SIG-M5 (cell line): ENCODE results near the gene DDHD1.

Experiments used
- DNase-seq: peaks from one replicate; lab custom pipeline; 2025; lab: John Stamatoyannopoulos, UW

The DDHD1 gene

DNA sequence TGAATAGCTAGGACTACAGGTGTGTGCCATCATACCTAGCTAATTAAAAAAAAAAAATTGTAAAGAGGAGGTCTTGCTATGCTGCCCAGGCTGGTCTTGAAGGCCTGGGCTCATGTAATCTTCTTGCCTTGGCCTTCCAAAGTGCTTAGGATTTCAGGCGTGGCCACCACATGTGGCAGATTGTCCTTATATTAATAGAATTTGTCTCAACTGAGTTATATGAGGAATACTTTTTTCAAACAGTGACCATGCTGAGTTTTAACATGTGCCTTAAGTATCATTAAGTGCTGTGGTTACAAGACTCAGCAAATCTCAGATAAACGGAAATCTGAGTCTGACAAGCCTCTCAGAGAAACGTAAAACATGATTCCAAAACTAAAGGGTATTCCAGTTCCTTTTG, 119.1 kb downstream of the DDHD1 start:
- no peak for DNase-seq

DNA sequence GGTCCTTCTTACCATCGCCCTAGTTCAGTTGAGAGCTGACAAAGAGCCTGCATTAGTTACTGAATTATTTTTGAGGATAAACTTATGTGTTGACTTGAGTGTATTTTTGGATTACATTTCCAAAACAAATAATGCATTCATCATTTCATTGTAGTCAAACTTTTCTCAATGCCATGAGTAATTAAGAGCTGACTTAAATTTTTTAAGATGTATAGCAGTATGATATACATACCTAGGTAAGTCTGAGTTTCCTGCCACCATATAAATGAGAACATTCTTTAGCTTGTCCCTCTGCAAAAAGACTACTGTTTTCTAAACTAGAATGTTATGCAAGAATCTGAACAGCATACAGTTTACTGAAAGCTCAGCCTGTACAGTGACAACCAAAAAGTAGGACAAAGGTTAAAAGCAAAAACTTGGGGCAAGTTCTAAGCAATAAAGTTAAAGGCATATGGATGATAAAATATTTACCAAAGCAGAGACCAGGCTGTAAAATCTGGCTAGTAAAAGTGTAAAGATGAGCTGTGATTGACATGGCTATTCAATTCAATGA, 120.2 kb downstream of the DDHD1 start:
- no peak for DNase-seq

DNA sequence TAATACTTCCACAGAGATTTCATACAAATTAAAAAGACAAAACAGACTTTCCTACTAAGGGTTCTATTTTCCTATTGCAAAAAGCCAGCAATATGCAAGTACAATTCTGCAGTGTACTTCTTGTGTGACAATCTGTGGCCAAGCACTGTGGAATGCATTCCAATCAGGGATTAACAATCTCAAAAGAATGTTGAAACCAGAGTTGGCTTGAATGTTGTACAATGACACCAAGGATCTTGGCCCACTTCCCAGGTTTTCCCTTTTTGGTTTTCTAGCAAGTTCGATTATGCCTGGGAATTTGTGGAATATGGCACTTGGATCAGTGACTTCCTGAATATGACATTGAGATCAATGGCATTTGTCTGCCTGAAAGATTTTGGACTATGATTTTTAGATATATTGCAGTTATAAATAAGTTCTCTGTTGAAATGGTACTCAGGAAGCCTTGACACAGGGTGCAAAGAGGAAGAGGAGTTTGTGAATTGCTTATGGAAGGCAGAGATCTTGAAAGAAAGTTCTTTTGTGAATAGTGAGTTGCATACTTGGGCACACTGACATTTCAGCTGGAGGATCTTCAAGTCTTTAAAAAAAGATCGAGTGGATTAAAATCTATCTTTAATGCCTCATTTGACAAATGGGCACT, 120.8 kb downstream of the DDHD1 start:
- no peak for DNase-seq

DNA sequence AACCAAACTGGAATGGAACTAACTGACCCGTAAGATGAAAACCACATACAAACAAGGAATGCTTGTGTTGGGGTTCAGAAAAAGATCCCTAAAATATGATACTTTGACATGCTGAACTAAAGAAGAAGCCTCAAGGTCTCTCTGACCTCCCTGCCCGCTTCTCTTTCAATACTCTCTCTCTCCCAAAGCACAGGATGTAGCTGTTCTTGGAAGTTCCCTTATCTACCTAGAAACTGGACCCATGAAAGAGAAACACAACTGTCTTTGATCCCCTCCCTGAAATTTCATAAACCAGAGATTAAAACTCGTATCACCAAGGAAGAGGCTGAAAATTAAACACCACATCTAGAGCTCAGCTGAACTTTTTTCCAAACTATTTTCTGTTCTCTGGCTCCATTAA, 125.6 kb downstream of the DDHD1 start:
- DNase-seq = no peak

DNA sequence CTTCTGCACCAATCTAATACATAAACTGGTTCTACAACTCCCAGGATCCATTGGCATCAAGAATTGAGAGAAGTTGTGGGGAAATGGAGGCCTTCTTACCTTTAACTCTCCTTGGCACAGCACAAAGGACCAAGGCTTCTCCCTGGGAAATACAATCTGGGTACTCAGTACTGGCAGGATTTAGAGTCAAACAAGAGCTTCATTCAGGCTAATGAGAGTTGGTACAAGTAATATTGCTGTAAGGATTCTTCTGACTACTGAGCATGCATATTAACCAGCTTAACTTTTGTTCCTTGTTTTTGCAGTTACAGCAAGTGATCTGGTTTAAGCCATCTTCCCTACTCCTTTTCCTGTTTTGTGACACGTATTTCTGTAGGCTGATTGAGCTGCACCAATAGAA, 126.1 kb downstream of the DDHD1 start:
- no peak for DNase-seq

DNA sequence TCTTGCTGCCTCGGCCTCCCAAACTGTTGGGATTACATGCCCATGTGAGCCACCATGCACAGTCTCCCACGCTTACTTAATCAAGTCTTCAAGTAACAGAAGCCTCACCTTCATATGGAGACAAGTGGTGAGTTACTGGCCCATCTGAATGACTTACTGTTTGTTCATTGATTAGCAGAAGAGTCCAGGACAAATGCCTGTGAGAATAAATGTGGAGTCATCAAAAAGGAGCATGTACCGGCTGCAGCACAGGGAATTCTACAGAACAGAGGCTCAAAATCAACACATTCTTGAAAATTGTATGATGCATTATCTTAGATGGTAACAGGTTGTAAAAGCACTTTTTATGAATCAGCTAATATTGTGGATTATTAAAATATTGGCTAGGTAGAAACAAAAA, 129.8 kb downstream of the DDHD1 start:
- DNase-seq = no peak

DNA sequence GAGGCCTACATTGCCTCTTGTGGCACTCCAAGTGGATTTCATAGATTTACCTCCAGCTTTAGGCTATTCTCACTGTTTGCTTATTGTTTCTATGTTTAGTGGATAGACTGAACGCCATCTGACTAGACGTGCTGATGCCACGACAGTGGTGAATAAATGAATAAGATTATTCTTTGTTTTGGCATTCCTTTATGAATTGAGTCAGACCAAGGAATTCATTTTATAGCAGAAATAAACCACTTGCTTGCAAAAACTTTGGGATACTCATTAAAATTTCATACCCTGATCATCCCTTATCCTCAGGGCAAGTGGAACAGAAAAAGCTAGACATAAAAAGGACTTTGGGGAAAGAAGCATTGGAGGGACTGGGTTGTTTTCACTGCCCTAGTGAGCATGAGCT, 130.5 kb downstream of the DDHD1 start:
- no peak for DNase-seq

DNA sequence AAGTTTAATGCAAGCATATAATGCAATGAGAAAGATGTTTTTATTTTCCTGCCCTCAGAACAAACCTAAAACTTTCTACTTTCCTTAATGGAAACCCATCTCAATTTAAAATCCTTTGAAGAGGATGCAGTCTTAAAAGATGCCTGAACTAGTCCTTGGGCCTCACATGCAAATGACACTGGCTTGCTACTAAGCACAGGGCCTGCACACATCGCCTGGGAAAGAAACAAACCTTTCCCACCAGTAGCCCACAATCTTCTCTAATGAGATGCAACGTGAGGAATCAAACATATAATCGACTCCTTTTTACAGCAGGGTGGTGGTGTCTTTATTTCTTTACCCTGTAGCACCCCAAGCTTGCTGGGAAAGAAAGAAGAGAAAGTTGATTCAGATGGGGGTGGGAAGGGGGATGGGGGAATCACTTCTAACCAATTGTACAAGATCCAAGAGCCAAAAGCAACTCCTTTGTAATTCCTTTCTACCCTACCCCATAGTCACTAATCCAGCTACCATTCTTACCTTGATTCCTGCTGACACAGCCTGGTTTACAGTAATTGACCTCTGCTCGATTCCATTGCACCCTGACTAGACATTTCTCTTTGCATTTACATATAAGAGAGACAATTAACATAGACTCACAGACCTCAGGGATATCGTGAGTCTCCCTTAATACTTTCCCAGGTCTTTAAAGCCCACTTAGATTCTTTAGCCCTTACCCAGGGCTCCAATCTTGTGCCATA, 132.8 kb downstream of the DDHD1 start:
- no peak for DNase-seq

DNA sequence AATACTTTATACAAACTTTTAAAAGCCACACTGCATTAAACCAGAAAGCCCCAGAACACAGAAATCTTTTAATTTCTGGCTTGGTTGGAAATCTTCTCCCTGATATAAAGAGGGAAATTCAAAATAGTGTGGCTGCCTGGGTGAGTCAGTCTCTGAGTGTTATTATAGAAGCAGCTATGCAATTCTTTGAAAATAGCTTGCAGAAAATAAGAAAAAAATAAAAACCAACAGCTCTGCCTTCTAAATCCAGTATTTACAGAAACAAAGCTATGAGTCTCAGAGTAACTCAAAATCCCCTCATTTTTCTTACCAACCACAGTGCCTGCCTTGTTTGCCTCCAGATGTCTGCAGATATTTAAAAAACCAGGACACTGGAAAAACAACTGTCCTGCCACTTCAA, 133.7 kb downstream of the DDHD1 start:
- no peak for DNase-seq

DNA sequence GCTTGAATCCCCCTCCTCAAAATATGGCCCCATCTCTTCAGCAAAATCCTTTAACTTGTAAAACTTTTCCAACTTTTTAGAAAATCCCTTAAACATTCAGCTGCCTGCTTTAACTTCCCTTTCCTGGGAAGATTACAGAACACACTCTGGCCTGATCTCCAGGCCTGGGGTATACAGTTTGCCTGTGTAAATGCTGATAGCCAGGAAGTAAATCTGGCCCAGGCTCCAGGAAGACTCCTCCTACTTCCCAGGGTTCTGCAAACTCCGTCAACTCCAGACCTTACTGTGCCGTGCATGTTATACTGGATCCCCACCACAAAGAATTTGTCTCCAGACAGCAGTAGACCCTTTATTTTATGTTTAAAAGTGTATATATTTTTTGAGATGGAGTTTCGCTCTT, 135.3 kb downstream of the DDHD1 start:
- no peak for DNase-seq

DNA sequence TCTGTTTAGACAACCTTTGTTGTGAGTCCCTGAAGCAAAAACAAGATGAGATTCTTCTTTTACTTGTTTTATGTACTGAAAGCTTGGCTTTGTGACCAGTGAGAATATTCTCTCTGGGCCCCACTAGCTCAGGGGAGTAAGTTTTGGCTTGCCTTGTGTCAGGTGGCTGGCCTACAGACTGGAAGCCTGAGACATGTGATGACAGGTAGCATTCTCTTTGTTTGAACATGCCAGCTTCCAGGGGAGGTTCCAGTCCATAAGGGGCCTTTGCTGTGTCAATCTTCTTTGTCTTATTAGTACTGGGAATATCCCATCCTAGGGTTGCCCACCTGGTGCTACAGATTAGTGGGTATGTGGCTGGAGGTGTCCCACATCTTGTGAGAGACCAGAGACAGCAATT, 136.2 kb downstream of the DDHD1 start:
- DNase-seq = no peak

DNA sequence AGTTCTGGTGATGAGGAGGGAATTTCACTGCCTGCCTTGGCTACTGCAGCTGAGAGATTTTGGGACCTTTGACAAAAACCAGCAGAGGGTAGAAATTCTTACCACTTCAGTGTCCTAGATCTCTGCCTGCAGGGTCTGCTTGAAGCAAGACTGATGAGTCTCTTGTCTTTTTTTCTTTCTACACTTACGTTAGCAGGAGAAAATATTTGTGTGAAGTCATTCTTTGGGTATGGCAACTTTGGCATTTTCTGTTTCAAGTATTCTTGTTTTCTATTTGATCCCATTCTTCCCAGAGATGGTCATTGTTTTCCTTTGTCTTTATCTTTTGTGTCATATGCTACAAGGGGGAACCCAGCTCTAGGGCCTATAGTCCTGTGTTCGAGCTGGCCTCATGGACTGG, 136.6 kb downstream of the DDHD1 start:
- DNase-seq = no peak

DNA sequence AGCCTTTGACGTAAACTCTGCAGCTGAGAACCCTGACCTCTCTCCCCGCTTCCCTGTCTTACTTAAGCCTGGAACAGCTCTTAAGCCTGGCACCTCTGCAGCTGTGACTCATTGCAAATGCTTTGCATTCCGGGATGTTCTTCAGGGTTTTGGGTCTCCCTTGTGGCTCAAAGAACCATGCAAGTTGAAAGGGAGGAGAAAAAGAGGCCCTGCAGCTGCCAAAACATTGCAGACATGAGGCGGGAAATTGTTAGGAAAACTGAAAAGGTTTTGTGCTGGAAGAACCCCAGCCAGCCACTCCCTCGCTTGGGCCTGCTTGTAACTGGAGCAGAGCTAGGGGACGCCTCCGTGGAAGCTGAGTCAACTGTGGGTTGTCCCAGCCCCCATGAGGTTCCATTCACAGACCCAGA, 142.1 kb downstream of the DDHD1 start:
- DNase-seq = no peak

DNA sequence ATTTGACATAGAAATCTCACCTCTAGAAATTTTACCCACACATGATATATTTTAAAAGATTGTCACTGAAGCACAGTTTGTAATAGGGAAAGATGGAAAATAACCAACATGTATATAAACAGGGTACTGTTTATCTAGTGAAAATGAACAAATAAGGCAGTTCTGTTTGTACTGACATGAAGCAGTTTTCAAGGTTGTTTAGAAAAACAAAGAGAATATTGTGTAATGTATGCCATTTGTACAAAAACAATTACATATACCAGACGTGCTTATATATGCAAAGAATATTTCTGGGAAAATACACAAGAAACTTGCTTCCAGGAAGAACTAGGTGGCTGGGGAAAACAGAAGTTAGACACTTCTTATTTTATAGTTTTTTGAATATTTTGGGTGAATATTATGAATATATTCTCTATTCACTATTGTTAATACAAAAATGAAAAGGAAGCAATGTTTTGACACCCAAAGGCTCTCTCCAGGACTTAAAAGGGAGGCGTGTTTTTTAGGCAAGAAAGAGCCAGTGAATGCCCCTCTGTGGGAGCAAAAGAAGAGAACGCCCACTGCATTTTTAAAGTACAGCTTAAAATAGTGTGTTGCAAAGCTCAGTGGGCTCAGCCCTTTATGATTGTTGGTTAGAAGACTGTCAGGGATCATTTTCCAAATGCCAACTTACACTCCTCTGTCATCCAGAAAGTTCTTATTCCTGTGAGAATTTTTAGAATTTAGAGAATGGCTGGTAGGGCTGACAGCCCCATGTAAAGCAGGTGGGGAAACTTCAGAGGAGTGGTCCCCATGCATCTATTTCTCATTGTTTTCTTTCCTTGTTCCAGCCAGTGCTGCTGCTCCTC, 142.7 kb downstream of the DDHD1 start:
- DNase-seq = no peak

DNA sequence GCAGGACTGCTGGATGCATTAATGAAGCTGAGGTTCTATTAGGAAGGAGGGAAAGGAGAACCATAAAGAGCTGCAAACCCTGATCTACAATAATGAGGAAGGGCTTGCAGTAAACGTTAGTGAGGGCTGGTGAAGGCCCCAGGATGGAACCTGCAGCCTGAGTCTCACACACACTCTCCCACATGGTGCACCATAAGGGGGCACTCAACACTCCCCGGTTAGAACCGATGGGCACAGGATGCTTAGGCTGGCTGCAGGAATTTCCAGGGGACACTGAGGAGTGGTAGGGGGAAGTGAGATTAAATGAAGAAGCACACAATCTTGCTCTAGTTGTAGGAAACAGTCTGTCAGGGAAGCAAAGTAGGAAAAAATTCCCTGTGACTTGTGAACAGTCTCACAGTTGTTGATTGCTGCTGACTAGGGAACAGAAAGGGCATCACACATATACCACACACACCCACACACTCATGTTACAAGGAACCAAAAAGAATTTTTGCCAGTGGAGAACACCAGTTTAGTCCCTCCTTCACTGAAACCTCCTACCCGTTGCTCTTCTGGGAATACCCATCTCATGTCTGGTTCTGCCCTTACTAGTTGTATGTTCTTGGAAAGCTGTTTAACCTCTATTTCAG, 146.1 kb downstream of the DDHD1 start:
- no peak for DNase-seq

DNA sequence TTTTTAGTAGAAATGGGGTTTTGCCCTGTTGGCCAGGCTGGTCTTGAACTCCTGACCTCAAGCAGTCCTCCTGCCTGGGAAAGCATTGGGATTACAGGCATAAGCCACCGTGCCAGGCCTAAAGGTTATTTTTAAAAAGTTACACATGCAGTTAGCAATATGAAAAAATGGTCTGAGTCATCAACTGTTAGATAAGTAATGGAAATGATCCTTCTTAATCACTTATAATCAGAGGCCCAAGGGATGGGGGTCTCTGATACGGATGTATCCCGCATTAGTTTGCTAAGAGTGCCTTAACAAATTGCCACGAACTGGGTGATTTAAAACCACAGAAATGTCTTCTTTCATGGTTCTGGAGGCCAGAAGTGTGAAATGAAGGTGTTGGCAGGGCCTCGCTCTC, 148.1 kb downstream of the DDHD1 start:
- DNase-seq = no peak

DNA sequence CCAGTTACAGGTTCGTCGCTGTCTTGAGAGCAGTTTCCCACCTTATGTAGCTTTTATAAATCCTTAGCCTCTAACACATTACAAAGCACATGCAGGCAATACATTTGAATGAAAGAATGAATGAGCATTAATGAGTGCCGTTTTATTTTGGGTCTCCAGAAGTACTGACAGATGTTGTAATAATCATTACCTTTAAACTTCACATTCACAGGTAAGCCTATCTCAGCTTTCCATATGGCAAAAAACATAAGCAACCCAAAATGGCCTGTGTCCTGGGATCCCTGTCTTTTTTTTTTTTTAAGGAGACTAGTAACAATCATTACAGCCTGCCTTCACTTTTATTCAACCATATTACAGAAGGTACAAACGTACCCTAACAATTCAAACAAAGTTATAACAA, 149.3 kb downstream of the DDHD1 start:
- no peak for DNase-seq

DNA sequence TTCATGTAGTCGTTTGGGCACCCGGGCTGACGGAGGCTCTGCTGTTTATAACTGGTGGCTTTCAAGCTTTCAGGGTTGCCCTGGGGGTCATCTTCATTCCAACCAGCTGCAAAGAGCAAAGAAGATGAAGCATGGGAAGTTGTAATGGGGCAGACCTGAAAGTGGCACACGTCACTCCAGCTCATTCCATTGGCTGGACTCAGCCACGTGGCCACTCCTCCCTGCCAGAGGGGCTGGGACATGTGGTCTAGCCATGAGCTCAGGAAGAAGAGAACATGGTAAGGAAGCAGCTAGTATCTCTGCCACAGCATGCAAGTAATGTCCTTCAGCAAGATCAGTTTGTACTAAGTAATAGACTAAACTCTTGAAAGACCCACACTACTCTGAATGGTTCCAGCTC, 150.5 kb downstream of the DDHD1 start:
- no peak for DNase-seq

DNA sequence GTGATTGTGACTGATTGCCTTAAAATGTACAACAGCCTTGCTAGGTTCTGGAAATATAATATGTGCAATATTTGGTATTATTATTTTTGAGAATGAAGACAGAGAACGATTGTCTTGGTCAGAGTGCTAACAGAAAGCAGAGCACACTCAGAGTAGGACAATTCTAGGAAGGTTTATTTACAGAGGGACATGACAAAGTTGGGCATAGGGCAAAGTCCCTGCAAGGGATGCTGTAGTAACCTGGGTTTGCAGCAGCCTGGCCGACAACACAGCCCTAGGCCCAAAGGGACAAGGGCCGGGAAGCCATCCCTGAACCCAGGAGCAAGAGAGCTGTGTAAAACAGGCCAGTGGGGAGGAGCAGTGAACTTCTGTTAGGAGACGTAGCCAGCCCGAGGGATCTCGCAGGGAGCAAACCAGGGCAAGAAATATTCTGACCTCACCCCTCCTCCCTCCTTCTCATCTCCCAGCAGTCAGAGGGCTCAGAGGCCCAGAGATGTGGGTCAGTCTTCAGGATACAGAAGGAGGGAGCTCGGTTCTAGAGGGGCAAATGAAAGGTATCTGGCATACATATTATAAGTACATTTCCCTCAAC, 151.2 kb downstream of the DDHD1 start:
- no peak for DNase-seq

DNA sequence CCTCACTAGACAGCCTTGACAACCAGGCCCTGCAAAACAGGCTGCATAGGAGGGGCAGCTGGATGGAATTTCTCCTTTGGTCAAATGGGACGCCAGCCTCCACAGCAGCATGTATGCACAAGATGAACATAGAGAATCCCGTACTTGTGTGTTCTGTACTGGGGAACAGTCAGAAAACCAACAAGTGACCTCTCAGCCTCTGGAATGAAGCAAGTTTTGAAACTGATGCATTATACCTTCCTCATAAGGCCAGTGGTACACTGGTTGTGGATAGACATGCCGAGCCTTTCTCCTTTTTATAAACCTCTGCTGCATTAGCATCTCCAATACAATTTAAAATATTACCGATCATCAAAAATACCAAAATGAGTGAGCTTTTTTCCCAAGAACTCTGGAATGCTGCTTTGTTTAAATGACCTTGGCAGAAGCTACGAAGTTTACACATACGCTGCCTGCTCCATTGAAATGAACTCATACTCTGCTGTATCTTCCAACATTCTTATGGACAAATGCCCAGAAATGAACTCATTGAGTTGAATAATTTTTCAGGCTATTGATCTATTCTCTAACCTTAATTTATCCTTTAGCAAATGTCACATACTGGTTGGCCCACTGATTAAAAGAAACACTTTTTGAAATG, 154.6 kb downstream of the DDHD1 start:
- DNase-seq = no peak

DNA sequence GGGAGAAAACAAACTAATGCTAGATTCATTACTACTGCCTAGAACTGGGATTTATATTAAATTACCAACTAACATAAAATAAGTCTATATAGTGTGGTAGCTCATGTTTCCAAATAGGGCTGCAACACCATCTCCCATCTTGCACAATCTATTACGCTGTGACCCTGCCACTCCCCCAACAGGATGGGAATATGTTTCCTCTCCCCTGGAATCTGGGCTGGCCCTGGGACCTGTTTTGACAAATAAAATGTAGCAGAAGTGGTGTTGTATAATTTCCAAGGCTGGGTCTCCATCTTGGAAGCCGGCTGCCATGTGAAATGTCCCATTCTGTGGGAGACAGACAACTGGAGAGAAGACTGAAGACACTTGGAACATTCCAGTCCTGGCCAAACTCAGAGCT, 156.6 kb downstream of the DDHD1 start:
- no peak for DNase-seq
